ENCODE results near the gene TMC6.

GRCh38 chr17:78166416-78166815 lies 37.9 kb upstream of the TMC6 start:
- TF ChIP-seq CTCF (IDR thresholded peaks at IDR 0.05) (no peak), TAF1 (IDR thresholded peaks at IDR 0.05; ENCODE audit: borderline replicate concordance, low read depth, low read length) (no peak), RAD21 (IDR thresholded peaks at IDR 0.05; ENCODE audit: low read length) (no peak), FOXM1 (IDR thresholded peaks at IDR 0.05; ENCODE audit: low read depth) (no peak), PBX3 (IDR thresholded peaks at IDR 0.05) (no peak), FOXJ3 (CRISPR knock-in tag; IDR thresholded peaks at IDR 0.05) (no peak), EZH2phosphoT487 (IDR thresholded peaks at IDR 0.05; ENCODE audit: borderline replicate concordance, low read depth) (no peak), FOSL2 (IDR thresholded peaks at IDR 0.05; ENCODE audit: borderline replicate concordance, low read depth) (no peak), RCOR1 (IDR thresholded peaks at IDR 0.05; ENCODE audit: low read length) (no peak), JUND (IDR thresholded peaks at IDR 0.05) (no peak), USF1 (IDR thresholded peaks at IDR 0.05; ENCODE audit: borderline replicate concordance, low read depth) (no peak)
- TF ChIP-seq, protein P1, sequence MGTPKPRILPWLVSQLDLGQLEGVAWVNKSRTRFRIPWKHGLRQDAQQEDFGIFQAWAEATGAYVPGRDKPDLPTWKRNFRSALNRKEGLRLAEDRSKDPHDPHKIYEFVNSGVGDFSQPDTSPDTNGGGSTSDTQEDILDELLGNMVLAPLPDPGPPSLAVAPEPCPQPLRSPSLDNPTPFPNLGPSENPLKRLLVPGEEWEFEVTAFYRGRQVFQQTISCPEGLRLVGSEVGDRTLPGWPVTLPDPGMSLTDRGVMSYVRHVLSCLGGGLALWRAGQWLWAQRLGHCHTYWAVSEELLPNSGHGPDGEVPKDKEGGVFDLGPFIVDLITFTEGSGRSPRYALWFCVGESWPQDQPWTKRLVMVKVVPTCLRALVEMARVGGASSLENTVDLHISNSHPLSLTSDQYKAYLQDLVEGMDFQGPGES (IDR thresholded peaks at IDR 0.05; ENCODE audit: low read depth, low read length): no peak

All from SK-N-SH (cell line).